HG02763 (cell line): ENCODE measurements around the gene MAGI3.
"Not testable (repeated sequence)": the region's sequence is repeated elsewhere in the genome, so short reads cannot be mapped to it uniquely, and the experiment has no call there.

ENCODE experiments used
- ATAC-seq: cut with Tn5 transposase; IDR thresholded peaks from one replicate; pipeline ENCODE4 v1.9.1; 2021; ENCODE audit warnings: mild to moderate bottlenecking, moderate library complexity; ENCODE audit not compliant: unreplicated experiment

The MAGI3 gene

GRCh38 chr1:113438505-113439276 is 48.4 kb downstream of the MAGI3 start:
- no peak for ATAC-seq

- ATAC-seq = no peak
Measured at GRCh38 chr1:113439277-113439670, 49.0 kb downstream of the MAGI3 start.

DNA sequence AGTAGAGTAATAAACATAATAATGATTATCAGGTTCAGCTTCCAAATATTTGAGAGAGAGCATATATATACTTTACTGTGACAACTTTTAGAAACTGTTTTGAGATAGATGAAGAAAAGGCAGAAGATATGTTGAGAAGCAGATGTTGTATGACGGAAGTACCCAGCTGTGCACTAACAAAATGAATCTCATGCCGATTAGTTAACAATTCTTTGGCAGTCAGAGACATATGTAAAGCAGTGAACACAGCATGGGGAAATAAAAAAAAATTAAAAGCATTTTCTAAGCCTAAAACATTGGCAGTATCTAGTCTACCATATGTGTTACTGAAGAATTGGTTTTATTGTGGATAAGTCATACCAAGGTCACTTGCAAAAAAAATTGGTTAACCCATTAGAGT is 51.8 kb downstream of the MAGI3 start:
- no peak for ATAC-seq

DNA sequence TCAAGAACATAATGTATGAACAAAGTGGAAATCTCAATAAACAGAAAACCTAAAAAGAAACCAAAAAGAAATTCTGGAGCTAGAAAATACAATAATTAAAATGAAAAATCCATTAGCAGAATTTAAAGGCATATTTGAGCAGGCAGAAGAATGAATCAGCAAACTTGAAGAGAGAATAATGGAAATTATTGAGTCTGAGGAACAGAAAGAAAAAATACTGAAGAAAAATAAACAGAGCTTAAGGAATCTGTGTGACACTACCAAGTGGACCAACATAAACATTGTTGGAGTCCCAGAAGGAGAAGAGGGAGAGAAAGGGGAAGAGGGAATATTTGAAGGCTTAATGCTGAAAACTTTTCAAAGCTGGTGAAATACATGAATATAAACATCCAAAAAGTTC is 54.5 kb downstream of the MAGI3 start:
- no peak for ATAC-seq

- no peak for ATAC-seq
Measured at GRCh38 chr1:113451710-113452109, 61.4 kb downstream of the MAGI3 start.

DNA sequence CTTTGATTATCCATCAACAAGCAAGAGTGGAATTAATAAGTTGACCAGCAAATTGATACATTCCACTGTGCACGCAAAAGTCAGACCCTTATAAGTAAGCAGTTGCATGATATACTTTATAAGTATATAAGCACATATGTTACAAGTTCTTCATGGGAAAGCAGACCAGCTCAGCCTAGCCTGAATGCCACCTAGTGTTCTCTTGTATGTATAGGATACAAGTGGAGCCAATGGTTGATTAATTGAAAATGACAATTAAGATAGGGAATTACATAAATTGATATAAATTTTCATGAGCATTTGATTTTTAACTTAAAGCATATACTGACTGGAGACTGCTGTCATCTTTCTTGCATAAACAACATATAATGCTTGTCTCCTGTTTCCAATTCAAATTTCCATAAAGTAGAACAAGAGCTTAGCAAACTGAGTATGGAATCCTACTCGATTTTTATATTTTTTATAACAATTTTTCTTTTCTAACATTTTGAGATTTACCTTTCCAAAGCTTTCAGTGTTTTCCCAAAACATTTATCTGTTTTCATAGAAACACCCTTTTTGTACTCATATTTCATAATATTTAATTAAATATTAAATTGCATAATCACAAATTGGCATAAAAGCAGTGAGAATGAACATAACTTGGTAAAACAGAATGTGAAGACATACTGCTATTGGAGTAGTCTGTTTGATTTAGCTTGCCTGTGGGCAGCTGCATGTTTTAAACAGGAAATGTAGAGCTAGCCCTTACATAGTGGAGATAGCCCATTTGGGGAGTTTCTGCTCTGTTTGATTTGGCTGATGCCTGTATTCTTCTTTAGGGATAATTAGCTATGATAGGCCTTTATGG is 62.8 kb downstream of the MAGI3 start:
- no peak for ATAC-seq

GRCh38 chr1:113453771-113454083 is 63.4 kb downstream of the MAGI3 start:
- ATAC-seq = no peak

DNA sequence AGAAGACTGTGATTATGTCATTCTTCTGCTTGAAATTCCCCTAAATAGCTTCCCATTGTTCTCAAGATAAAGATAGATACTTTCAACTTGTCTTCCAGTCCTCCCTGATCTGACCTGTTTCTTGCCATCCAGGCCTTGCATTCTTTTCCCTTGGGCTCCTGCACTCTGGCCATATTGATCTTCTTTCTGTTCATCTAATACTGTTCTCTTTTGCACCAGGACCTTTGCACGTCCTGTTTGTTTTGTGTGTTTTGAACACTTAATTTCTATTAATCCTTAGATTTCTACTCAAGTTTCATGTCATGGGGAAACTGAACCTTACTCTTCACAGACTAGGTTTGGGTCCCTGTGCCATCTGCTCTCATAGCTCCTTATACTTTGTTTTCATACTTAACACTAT is 65.1 kb downstream of the MAGI3 start:
- no peak for ATAC-seq

GRCh38 chr1:113456967-113457366 is 66.7 kb downstream of the MAGI3 start:
- no peak for ATAC-seq

GRCh38 chr1:113459279-113459678 is 69.0 kb downstream of the MAGI3 start:
- ATAC-seq = no peak

- no peak for ATAC-seq
Measured at GRCh38 chr1:113467991-113468390, 77.7 kb downstream of the MAGI3 start.

GRCh38 chr1:113478427-113479195 is 88.3 kb downstream of the MAGI3 start:
- ATAC-seq = not testable (repeated sequence)

DNA sequence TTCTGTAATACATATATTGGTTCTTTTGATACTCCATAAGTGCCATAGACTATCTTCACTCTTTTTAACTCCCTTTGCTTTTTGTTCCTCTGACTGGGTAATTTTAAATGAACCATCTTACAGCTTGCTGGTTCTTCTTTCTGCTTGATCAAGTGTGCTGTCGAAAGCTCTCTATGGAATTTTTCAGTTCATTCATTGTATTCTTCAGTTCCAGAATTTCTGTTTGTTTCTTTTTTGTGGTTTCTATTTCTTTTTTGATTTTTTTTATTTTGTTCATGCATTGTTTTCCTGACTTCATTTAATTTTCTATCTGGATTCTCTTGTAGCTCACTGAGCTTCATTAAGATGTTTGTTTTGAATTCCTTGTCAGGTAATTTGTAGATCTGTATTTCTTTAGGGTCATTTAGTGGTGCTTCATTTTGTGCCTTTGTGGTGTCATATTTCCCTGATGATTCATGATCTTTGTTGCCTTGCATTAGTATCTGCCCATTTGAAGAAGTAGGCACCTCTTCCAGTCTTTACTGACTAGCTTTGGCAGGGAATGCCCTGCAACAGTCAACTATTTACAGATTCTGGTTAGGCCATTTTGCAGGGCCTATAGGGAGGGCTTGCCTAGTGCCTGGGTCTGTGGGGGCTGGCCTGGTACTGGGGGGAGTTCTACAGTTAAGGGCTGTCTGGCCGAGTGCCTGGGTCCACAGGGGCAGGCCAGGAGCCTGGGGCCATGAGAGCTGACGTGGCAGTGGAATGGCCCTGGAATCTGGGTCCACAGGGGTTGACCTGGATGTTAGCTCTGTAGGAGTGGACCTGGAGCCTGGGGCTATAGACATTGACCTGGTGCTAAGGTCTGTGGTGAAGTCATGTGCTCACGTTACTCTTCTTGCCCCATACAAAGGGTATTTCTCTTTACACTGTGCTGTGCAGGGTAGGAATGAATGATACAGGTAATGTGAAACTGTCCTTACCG is 89.7 kb downstream of the MAGI3 start:
- ATAC-seq = no peak

DNA sequence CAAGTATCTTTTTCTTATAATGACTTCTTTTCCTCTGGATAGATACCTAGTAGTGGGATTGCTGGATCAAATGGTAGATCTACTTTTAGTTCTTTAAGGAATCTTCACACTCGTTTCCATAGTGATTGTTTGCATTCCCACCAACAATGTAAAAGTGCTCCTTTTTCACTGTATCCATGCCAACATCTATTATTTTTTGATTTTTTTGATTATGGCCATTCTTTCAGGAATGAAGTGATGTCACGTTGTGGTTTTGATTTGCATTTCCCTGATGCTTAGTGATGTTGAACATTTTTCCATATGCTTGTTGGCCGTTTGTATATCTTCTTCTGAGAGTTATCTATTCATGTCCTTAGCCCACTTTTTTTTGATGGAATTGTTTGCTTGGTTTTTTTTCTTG is 94.8 kb downstream of the MAGI3 start:
- ATAC-seq = not testable (repeated sequence)

DNA sequence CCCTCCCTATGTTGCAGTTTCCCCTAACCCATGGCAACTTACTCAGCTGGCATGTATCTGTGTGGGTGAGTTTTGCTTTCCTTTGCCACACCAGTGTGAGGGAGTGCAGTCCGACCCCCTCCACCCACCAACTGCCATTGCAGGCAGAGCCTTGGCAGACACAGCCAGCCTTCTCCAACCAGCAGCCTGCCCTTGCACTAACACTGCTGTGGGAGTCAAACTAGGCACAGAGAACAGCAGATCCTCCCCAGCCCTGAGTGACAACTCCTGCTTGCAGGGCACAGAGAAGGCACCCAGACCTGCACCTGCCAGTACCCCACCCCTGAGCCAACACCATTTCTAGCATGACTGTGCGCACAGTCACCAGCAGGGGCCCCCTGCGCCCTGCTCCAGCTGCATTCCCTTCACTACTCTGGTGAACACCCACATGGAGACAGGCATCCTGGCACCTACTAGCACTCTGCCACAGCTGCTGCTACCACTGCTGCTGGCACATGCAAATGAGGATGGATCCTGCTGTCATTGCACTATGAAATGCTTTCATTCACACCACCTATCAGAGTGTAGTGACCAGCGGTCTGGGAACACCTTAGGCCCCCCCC is 98.4 kb downstream of the MAGI3 start:
- ATAC-seq = no peak

- ATAC-seq = no peak
Measured at GRCh38 chr1:113490384-113490783, 100.1 kb downstream of the MAGI3 start.

DNA sequence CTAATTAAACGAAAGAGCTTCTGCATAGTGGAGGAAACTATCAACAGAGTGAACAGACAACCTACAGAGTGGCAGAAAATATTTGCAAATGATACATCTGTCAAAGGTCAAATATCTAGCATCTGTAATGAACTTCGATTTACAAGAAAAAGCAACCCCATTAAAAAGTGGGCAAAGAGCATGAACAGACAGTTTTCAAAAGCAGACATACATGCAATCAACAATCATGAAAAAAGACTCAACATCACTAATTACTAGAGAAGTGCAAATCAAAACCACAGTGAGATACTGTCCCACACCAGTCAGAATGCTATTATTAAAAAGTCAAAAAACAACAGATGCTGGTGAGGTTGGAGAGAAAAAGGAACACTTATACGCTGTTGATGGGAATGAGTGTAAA is 103.2 kb downstream of the MAGI3 start:
- ATAC-seq = no peak

- no peak for ATAC-seq
Measured at GRCh38 chr1:113505357-113505756, 115.0 kb downstream of the MAGI3 start.

DNA sequence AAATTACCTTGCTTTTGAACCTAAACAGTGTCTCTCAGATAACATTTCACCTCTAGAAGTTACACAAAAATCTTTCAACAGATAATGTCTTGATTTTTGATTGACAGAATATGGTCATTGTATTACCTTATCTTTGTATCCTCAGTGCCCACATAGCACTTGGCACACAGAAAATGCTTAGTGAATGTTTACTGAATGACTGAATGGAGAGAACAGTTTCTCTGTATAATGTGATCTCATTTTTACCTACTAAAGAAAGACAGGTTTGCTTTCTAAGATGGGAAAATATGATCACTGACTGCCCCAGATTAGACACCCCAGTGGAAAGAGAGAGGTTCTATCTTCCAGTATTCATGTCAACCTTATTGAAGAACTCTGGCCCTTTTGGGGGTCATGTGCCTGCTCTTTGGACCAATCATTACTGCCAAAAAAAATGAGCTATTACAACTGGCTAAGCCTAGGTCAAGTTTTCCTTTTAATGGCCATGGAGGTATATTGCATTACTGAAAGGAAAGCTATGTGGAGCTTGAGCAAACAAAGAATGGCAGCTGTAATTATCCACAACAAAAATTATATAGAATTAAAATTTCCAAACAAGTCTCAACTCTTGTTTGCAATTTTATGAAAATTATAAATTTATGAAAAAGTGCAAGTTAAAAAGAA is 117.4 kb downstream of the MAGI3 start:
- ATAC-seq = no peak
